GM23248 (cell line): ENCODE results near the gene NEK10. TPM values are rescaled to one million over a fixed set of nuclear protein-coding genes. Genes with fewer than 3 reads are reported as not detected.
A peak's percentile ranks its signal among the peaks of the same experiment; 100 is the strongest.

ENCODE experiments used
- DNase-seq: peaks from one replicate; pipeline ENCODE4 v3.0.0-alpha.2; 2015
- H2AFZ ChIP-seq: fragments of 200-600 bp; sonication (generic); 2 replicates; pipeline ENCODE4 v1.6.1; 2016; ENCODE audit warnings: antibody characterized with exemption
- H3F3A ChIP-seq: fragments of 200-600 bp; sonication (generic); 2 replicates; pipeline ENCODE4 v1.6.1; 2016; ENCODE audit warnings: mild to moderate bottlenecking, antibody characterized with exemption, mixed run types; ENCODE audit not compliant: insufficient read depth
- H3K27ac ChIP-seq: fragments of 200-600 bp; sonication (generic); 2 replicates; pipeline ENCODE4 v1.5.1; 2016; ENCODE audit warnings: mild to moderate bottlenecking
- H3K27me3 ChIP-seq: fragments of 200-600 bp; sonication (generic); replicated peaks from 2 replicates; pipeline ENCODE4 v1.6.1; 2016; ENCODE audit warnings: mild to moderate bottlenecking; ENCODE audit not compliant: insufficient read depth
- H3K36me3 ChIP-seq: fragments of 200-600 bp; sonication (generic); 2 replicates; pipeline ENCODE4 v1.6.1; 2016; ENCODE audit warnings: low read depth, mild to moderate bottlenecking
- H3K4me1 ChIP-seq: fragments of 200-600 bp; sonication (generic); 2 replicates; pipeline ENCODE4 v1.6.1; 2016; ENCODE audit warnings: mild to moderate bottlenecking; ENCODE audit not compliant: insufficient read depth
- H3K4me2 ChIP-seq: fragments of 200-600 bp; sonication (generic); one replicate; pipeline ENCODE4 v1.6.1; 2016; ENCODE audit warnings: mild to moderate bottlenecking; ENCODE audit not compliant: unreplicated experiment
- H3K4me3 ChIP-seq: fragments of 200-600 bp; sonication (generic); 2 replicates; pipeline ENCODE4 v1.5.1; 2016; ENCODE audit warnings: mild to moderate bottlenecking
- H3K79me2 ChIP-seq: fragments of 200-600 bp; sonication (generic); 2 replicates; pipeline ENCODE4 v1.6.1; 2016; ENCODE audit warnings: mild to moderate bottlenecking; ENCODE audit not compliant: insufficient read depth
- H3K9ac ChIP-seq: fragments of 200-600 bp; sonication (generic); 2 replicates; pipeline ENCODE4 v1.6.1; 2016; ENCODE audit warnings: mild to moderate bottlenecking
- H3K9me2 ChIP-seq: fragments of 200-600 bp; sonication (generic); 2 replicates; pipeline ENCODE4 v1.6.1; 2016; ENCODE audit warnings: mixed run types, mild to moderate bottlenecking, moderate library complexity; ENCODE audit not compliant: insufficient read depth
- H3K9me3 ChIP-seq: fragments of 200-600 bp; sonication (generic); one replicate; pipeline ENCODE4 v1.6.1; 2017; ENCODE audit warnings: low read depth
- H4K20me1 ChIP-seq: fragments of 200-600 bp; sonication (generic); 2 replicates; pipeline ENCODE4 v1.6.0; 2016; ENCODE audit not compliant: insufficient read depth
- EZH2 ChIP-seq: fragments of 200-600 bp; sonication (generic); IDR thresholded peaks from 2 replicates; pipeline ENCODE4 v1.6.1; 2018; ENCODE audit warnings: antibody characterized with exemption, mild to moderate bottlenecking; ENCODE audit not compliant: insufficient read depth, poor library complexity, severe bottlenecking
- EZH2phosphoT487 ChIP-seq: fragments of 200-600 bp; sonication (generic); IDR thresholded peaks from 2 replicates; pipeline ENCODE4 v1.6.1; 2018; ENCODE audit warnings: antibody characterized with exemption, moderate library complexity, mild to moderate bottlenecking, low read depth; ENCODE audit not compliant: insufficient read depth
- WGBS, 2 experiments: methylation state at CpG; one replicate each; pipeline ENCODE4 v1.1.6; 2015 to 2017; ENCODE audit warnings: low lambda C conversion rate in 2 of 2, low coverage in 1 of 2; ENCODE audit errors: missing lambda C conversion rate in 2 of 2; 5-methylcytosine and 5-hydroxymethylcytosine counted together
- in situ Hi-C: fragments of 300-500 bp; cut with MboI; formaldehyde crosslinking; loops from 2 replicates; pipeline ENCODE4 v1.15.0; 2020
- polyA plus RNA-seq: library from polyadenylated mRNA; unstranded; fragments of >200 nt; fragmentation: Nextera tagmentation; extraction: Ambion mirVana; gene quantifications from 2 replicates; pipeline ENCODE4 v1.2.1, GENCODE V29; 2016
- total RNA-seq: library from RNA; depleted of rRNA; stranded (reverse); fragments of >200 nt; shearing (Covaris generic); gene quantifications from 2 replicates; pipeline ENCODE4 v1.2.3, GENCODE V29; 2014

Gene NEK10
- total and polyA plus RNA-seq, 2 experiments from 2014 or later = 3.2 to 7.6 TPM

DNA sequence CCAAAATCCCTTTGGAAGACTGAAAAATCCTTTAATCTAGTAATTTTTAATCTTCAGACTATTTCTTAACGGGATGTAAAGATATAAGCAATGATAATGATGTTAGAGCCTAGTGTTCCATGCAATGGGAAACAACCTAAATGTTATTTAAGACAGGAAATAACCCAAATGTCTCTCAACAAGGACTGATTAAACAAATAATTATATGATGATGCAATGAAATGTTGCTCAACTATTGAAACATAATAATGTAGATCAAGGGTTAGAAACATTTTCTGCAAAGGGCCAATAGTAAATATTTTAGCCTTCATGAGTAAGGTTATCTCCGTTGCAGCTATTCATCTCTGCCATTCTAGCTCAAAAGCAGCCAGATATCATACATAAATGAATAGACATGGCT is 275.4 kb downstream of the NEK10 start:
- Histone ChIP-seq H3K9me3 (no peaks in the 10 kb centered on the region), H3K4me1 (0 out of 2 replicates have a peak, but pooled peaks cover 5% of the 10 kb centered on the region), H3K9me2 (no peaks in the 10 kb centered on the region), H3K4me2 (no peak overlapping the region), H3K79me2 (no peaks in the 10 kb centered on the region), H3K36me3 (no peaks in the 10 kb centered on the region), H2AFZ (no peak overlapping the region), H3K4me3 (no peak overlapping the region), H3K9ac (no peak overlapping the region), H3K27ac (no peak overlapping the region), H3F3A (no peaks in the 10 kb centered on the region), H3K27me3 (no peaks in the 10 kb centered on the region), H4K20me1 (no peaks in the 10 kb centered on the region)
- peak; percentile 10 for DNase-seq
- 23 to 24% methylated on average over 2 of the region's 2 CpGs for WGBS, 2 experiments
- TF ChIP-seq EZH2 (no peak), EZH2phosphoT487 (no peak)
- in situ Hi-C loops = no loop called here

- TF ChIP-seq EZH2 = no peak
- no peak for TF ChIP-seq EZH2phosphoT487
- no peak overlapping the region for H3K9ac ChIP-seq
- DNase-seq = peak; percentile 14
- in situ Hi-C loops = no loop called here
- H3K4me1 ChIP-seq = 0 out of 2 replicates have a peak, but pooled peaks cover 1% of the 10 kb centered on the region
- no peaks in the 10 kb centered on the region; the same call in 1 of the 2 replicates for H3K27me3 ChIP-seq
- no peaks in the 10 kb centered on the region for H3K36me3 ChIP-seq
- no peak overlapping the region for H3K27ac ChIP-seq
- no peak overlapping the region for H2AFZ ChIP-seq
- WGBS, 2 experiments = 18% methylated on average over 6 of the region's 6 CpGs
- no peaks in the 10 kb centered on the region for H3K9me3 ChIP-seq
- no peak overlapping the region for H3K4me3 ChIP-seq
- no peaks in the 10 kb centered on the region for H3F3A ChIP-seq
- no peak overlapping the region for H3K4me2 ChIP-seq
- no peaks in the 10 kb centered on the region for H3K79me2 ChIP-seq
- no peaks in the 10 kb centered on the region for H4K20me1 ChIP-seq
- H3K9me2 ChIP-seq = no peaks in the 10 kb centered on the region
These were observed 278.7 kb downstream of the NEK10 start for GRCh38 chr3:27090275-27091041.

- WGBS, 2 experiments = 30 to 35% methylated on average over 1 of the region's 1 CpG
- Histone ChIP-seq H2AFZ (no peak overlapping the region), H3F3A (no peaks in the 10 kb centered on the region), H4K20me1 (no peaks in the 10 kb centered on the region), H3K79me2 (no peaks in the 10 kb centered on the region), H3K4me2 (no peak overlapping the region), H3K4me3 (no peak overlapping the region), H3K9ac (no peak overlapping the region), H3K9me2 (no peaks in the 10 kb centered on the region), H3K4me1 (no peaks in the 10 kb centered on the region), H3K27ac (no peak overlapping the region), H3K9me3 (no peaks in the 10 kb centered on the region), H3K27me3 (no peaks in the 10 kb centered on the region; the same call in 1 of the 2 replicates), H3K36me3 (no peaks in the 10 kb centered on the region)
- TF ChIP-seq EZH2 (no peak), EZH2phosphoT487 (no peak)
- in situ Hi-C loops = no loop called here
- DNase-seq = no peak
These were observed 279.5 kb downstream of the NEK10 start for GRCh38 chr3:27089645-27090044.

DNA sequence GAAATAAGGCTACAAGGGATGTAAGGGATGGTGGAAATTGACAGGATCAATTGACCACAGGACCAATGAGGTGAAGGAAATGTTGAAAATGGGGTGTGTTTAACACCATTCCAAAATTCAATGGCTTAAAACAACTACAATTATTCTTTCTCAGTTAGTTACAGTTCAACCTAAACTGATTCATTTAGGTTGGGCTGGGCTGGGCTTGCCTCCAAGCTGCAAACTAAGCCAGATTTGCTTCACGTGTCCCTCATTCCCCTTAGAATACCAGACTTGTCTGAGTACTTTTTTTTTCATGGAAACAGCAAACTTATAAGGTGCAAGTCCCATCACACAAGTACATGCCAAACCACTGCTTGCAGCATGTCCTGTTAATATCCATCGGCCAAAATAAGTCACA is 280.1 kb downstream of the NEK10 start:
- H2AFZ ChIP-seq = no peak overlapping the region
- no peaks in the 10 kb centered on the region for H3K79me2 ChIP-seq
- H3F3A ChIP-seq = no peaks in the 10 kb centered on the region
- H3K4me1 ChIP-seq = no peaks in the 10 kb centered on the region
- no peaks in the 10 kb centered on the region for H3K9me2 ChIP-seq
- H3K27me3 ChIP-seq = no peaks in the 10 kb centered on the region; the same call in 1 of the 2 replicates
- no peaks in the 10 kb centered on the region for H4K20me1 ChIP-seq
- no peak overlapping the region for H3K27ac ChIP-seq
- no peak overlapping the region for H3K4me3 ChIP-seq
- H3K9ac ChIP-seq = no peak overlapping the region
- in situ Hi-C loops = no loop called here
- peak; percentile 7 for DNase-seq
- TF ChIP-seq EZH2 (no peak), EZH2phosphoT487 (no peak)
- no peaks in the 10 kb centered on the region for H3K36me3 ChIP-seq
- WGBS, 2 experiments = 15 to 17% methylated on average over 2 of the region's 2 CpGs
- no peaks in the 10 kb centered on the region for H3K9me3 ChIP-seq
- H3K4me2 ChIP-seq = no peak overlapping the region
